Lung microvascular endothelial cell (primary cell): ENCODE results near the gene WWOX. TPM values are rescaled to one million over a fixed set of nuclear protein-coding genes. Genes with fewer than 3 reads are reported as not detected.

Experiments
- DNase-seq, 2 donors: peaks; one replicate each; pipeline versions ENCODE4 v3.0.0 to v3.0.0-alpha.2; 2010; ENCODE audit warnings: low read depth in 2 of 2
- total RNA-seq: library from RNA; depleted of rRNA; stranded (reverse); fragments of >200 nt; gene quantifications from 2 replicates; pipeline ENCODE4 v1.2.1, GENCODE V29; 2014

Gene WWOX
- total RNA-seq, 1 donor from 2014 or later, result 8.7 TPM

GRCh38 chr16:79113826-79114225 is 1014.4 kb downstream of the WWOX start:
- no peak for DNase-seq

DNA sequence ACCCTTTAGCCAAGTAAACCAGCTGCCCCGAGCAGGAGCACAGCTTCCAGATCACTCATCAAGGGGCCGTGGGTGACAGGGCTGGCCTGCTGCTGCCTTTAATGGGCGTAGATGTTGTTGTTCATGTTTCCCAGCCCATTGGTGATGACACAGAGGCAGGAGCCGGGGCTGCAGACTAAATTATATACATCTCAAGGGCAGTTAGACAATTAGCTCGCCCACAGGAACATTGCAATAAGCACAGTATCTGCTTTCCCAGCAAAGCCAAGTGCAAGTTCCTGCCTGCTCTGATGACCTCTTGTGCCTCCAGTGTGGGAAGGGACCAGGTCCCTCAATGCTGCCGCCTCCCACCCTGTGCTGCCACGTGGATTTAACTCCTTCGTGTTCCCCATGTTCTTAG is 1015.3 kb downstream of the WWOX start:
- DNase-seq, result no peak

DNA sequence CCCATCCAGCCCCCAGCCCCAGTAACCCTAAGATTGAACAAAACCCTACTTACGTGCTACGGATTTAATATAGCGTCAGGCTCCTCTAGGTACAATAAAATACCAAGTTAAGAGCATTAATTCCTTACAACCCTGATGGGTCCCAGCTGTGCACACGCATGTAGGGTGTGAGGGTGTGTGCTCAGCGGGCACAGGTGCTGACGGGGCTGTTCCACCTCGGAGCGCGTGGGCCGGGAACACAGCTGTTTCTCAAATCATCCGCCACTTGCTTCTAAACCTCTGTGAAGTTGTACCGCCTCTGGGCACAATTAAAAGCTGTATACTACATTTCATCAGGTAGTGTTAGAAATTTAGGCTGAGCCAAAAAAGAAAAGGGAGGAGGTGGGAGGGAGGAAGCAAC is 1022.5 kb downstream of the WWOX start:
- DNase-seq, result no peak

GRCh38 chr16:79122343-79122742 is 1022.9 kb downstream of the WWOX start:
- no peak for DNase-seq

DNA sequence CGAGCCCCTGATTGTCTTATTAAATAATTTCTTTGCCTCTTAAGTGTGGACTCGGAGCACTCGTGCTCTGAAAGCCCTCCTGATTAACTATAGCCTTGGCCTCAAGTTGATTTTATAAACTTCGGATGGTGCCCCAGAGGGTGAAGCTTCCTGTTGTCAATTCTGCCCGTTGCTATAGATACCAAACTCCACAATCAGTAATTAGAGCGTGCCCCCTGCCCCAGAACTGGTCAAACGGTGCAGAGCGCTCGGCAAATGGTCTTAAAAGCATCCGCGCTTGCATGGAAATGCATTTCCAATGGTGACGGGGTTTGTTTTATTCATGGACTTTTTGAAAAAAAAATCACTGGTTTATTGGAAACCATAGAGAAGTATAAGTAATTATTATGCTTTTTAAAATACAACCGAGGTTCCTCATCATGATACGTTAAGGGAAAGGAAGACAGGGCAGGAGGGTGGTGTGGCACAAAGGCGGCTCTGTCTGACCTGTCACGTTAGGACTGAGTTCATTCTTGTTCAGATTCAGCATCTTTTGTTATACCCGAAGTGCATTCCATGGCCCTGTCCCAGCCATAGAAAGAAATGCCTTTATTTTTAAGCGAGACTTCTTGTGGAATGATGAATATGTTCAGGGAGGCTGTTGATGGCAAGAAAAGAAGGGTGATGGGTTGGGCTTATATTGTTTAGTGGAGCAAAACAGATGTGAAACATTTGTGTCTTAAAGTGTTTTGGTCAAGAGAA is 1024.7 kb downstream of the WWOX start:
- DNase-seq, result no peak

DNA sequence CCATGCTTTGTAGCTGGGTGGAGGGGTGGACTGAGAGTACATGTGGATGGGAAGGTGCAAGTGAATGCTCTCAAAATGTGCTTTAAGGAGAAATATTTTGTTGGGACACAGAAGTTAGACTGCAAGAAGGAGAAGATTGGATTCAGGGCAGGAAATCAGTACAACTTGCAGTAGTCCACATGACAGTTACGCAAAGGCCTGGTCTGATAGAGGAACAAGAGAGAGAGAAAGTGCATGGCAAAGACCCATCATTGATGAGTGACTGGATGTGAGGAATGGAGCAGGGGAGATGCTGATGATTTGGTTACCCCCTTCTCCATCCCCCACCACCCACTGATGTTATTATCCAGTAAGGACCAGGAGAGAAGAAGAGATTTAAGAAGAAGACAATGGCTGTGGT is 1028.3 kb downstream of the WWOX start:
- no peak for DNase-seq

DNA sequence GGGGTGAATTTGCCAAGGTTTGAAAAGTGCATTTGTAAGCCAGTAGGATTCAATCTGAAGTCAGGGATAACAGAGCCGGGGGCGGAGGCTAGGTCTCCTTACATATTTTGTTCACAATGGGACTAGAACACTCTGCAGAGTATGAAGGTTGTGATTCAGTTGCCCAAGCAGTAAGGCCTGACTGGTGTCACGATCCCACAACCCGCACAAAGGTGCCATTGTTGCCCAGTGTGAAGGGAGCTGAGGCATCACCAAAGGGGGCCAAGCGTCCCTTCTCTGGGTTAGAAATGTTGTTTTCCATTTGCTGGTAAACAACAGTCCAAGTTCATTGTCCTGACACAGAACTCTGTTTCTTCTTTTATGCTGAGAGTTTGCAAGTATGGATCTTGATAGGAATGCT is 1029.3 kb downstream of the WWOX start:
- no peak for DNase-seq

DNA sequence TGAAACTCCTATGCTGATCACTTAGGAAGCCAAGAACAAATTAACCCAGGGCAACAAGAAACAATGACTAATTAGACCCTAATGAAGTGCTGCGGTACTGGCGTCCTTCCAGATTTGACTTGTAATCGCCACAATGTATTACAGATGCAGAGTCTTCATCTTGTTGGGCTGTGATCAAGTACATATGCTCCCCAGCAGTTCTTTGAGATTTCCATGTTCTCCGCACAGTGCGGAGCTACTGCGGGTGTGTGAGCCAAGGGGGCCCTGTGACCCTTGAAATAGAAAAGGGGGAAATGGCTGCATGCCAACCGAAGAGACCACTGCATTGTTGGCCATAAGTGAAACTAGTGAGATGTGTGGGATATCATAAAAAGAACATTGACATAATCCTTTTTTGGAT is 1031.2 kb downstream of the WWOX start:
- no peak for DNase-seq

GRCh38 chr16:79131321-79132075 is 1032.0 kb downstream of the WWOX start:
- DNase-seq, result no peak

- DNase-seq, result no peak
Measured at GRCh38 chr16:79132701-79133100, 1033.2 kb downstream of the WWOX start.

DNA sequence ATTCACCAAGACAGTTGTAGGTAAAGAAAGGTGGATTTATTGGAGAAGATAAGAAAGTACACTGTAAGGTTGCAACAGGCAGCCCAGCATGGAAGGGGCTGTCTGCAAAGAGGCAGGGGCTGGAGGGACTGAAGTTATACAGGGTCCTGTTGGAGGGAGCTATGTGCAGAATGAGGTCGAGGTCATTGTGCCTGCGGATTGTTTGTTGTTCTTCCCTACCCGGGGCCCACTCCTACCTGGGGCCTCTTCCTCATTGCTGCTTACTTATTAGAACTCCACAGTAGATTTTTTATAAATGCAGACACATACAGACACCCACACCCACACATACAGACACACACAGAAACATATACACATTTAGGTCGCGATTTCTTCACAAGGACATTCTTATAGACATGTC is 1034.8 kb downstream of the WWOX start:
- DNase-seq, result no peak

DNA sequence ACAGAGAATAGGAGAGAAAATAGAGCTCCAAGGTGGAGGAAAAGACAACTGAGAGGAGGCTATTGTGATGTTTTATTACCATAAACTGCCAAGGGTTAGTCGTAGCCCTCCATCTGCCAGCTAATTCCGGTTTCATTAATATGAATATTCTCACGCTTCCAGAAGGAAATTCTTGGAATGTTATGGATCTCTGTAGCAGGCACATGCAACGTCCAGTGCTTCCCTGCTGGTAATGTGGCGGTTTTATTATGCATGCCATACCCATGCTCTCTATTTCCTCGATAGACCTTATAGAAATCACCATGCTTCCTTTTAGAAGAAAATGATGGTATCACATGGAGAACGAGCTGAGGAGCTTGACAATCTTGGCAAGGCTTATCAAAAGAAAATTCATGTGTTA is 1037.5 kb downstream of the WWOX start:
- DNase-seq, result no peak

- no peak for DNase-seq
Measured at GRCh38 chr16:79137426-79137939, 1038.0 kb downstream of the WWOX start.

DNA sequence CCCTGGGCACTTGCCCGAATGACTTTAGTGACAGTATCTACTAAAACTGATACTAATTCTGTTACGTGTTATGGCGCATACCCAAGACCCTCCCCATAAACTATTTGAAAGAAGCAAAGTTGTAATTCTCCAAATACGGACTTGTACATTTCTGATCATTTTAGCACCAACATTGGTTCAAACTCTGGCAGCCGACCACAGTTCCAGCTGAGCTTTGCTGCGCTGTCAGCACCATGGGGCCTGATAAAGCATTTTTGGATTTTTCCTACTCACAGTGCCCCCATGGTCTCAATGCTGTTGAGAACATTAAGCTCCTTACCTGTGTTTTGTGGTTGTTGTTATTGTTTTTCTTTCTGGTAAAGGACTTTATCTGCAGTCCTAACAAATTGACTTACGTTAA is 1040.3 kb downstream of the WWOX start:
- no peak for DNase-seq

GRCh38 chr16:79143026-79143425 is 1043.6 kb downstream of the WWOX start:
- DNase-seq, result no peak

GRCh38 chr16:79150151-79150550 is 1050.7 kb downstream of the WWOX start:
- no peak for DNase-seq

GRCh38 chr16:79150632-79151310 is 1051.3 kb downstream of the WWOX start:
- DNase-seq, result no peak

DNA sequence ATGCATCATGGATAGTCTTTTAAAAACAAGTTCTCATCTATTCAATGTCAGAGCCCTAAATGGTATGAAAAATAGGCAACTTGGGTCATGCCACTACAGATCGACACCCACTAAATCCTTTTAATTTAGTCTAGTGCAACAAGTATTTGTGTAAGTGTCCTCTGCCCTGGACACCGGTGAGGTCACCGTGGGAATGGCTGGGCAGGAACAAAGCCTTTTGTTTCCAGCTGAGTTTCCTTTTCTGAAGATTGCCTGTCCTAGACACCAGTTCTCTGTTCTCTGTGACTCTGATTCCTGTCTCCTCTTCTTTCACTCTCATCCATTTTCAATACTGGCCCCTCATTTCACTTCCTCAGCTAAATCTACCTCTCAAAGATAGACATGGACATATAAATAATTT is 1054.6 kb downstream of the WWOX start:
- DNase-seq, result no peak

GRCh38 chr16:79155471-79155870 is 1056.0 kb downstream of the WWOX start:
- no peak for DNase-seq

DNA sequence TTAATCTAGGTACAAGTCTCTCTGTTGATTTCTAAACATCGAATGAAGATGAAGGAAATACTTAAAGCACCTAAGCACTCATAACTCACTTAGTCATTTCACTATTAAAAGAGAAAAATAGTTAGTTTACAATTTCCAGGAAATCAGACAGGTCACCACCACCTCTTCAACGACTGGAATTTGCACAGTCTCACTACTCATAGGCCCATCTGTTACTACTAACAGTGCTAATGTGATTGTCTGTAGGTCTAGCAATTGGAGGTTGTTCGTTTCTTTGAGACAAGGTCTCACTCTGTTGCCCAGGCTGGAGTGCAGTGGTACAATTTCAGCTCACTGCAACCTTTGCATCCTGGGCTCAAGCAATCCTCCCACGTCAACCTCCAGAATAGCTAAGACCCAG is 1056.5 kb downstream of the WWOX start:
- DNase-seq, result no peak

- DNase-seq, result no peak
Measured at GRCh38 chr16:79156761-79157160, 1057.3 kb downstream of the WWOX start.

DNA sequence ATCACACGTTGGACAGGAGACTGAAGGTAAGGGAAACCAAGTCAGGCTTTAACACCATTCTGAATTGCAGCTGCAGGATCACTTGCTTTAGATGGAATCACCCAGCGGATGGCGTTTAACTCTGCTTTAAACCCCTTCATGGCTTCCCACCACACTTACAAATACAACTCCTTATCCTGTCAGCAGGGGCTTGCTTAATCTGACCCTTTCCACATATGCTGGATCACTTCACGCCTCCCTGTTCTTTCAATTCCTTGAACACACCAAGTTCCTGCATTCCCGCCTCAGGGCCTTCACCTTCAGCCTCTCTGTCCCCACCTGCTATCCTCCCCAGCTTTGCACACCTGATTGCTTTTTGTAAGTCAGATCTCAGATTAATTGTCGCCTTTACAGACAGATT is 1058.9 kb downstream of the WWOX start:
- no peak for DNase-seq
